ENCODE measurements around the gene PRMT1. TPM values are rescaled to one million over a fixed set of nuclear protein-coding genes. Genes with fewer than 3 reads are reported as not detected.

PRMT1 gene
- total and polyA plus RNA-seq, 9 of the 15 experiments (the other 6 are each of a cell fraction or from before 2014, with no cell fraction given), result 13.3 to 464 (median 326) TPM

DNA sequence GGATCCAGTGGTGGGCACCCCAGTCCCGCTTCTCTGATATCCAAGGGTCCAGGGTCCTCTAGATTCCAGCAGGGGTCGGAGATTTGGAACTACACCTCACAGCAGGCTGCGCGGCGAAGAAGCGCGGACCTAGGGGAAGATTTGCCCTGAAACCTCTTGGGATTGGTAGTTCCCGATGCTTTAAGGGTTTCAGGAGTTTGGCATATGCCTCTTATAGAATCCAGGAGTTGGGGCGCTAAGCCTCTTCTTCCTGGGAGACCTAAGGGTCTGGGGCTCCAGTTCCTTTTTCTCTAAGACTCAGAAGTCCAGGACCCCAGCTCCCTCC lies 11.0 kb upstream of the PRMT1 start (continued):
- TF ChIP-seq BRCA1 (IDR thresholded peaks at IDR 0.05) (no peak), BRCA1 (CRISPR knock-in tag; IDR thresholded peaks at IDR 0.05) (no peak), TAF7 (tag; IDR thresholded peaks at IDR 0.05) (no peak), DPF2 (IDR thresholded peaks at IDR 0.05) (no peak), GABPB1 (CRISPR knock-in tag; IDR thresholded peaks at IDR 0.05) (no peak), GATA2 (CRISPR knock-in tag; IDR thresholded peaks at IDR 0.05) (no peak), ZNF134 (CRISPR knock-in tag; conservative IDR thresholded peaks at IDR 0.05) (no peak), CCAR2 (IDR thresholded peaks at IDR 0.05; ENCODE audit: low read depth, low read length) (no peak), SIX5 (IDR thresholded peaks at IDR 0.05; ENCODE audit: borderline replicate concordance in 1 of 2, insufficient read depth in 1 of 2, low read depth in 1 of 2, low read length in 2 of 2) (peak; percentile 68; a peak in 3 of 4 replicates), TCF7 (IDR thresholded peaks at IDR 0.05; ENCODE audit: borderline replicate concordance) (no peak)
- TF ChIP-seq, protein P1, sequence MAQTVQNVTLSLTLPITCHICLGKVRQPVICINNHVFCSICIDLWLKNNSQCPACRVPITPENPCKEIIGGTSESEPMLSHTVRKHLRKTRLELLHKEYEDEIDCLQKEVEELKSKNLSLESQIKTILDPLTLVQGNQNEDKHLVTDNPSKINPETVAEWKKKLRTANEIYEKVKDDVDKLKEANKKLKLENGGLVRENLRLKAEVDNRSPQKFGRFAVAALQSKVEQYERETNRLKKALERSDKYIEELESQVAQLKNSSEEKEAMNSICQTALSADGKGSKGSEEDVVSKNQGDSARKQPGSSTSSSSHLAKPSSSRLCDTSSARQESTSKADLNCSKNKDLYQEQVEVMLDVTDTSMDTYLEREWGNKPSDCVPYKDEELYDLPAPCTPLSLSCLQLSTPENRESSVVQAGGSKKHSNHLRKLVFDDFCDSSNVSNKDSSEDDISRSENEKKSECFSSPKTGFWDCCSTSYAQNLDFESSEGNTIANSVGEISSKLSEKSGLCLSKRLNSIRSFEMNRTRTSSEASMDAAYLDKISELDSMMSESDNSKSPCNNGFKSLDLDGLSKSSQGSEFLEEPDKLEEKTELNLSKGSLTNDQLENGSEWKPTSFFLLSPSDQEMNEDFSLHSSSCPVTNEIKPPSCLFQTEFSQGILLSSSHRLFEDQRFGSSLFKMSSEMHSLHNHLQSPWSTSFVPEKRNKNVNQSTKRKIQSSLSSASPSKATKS (CRISPR knock-in tag; IDR thresholded peaks at IDR 0.05), result no peak
- TF ChIP-seq, protein P2, sequence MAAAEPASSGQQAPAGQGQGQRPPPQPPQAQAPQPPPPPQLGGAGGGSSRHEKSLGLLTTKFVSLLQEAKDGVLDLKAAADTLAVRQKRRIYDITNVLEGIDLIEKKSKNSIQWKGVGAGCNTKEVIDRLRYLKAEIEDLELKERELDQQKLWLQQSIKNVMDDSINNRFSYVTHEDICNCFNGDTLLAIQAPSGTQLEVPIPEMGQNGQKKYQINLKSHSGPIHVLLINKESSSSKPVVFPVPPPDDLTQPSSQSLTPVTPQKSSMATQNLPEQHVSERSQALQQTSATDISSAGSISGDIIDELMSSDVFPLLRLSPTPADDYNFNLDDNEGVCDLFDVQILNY (CRISPR knock-in tag; IDR thresholded peaks at IDR 0.05), result no peak
- TF ChIP-seq, protein P3, sequence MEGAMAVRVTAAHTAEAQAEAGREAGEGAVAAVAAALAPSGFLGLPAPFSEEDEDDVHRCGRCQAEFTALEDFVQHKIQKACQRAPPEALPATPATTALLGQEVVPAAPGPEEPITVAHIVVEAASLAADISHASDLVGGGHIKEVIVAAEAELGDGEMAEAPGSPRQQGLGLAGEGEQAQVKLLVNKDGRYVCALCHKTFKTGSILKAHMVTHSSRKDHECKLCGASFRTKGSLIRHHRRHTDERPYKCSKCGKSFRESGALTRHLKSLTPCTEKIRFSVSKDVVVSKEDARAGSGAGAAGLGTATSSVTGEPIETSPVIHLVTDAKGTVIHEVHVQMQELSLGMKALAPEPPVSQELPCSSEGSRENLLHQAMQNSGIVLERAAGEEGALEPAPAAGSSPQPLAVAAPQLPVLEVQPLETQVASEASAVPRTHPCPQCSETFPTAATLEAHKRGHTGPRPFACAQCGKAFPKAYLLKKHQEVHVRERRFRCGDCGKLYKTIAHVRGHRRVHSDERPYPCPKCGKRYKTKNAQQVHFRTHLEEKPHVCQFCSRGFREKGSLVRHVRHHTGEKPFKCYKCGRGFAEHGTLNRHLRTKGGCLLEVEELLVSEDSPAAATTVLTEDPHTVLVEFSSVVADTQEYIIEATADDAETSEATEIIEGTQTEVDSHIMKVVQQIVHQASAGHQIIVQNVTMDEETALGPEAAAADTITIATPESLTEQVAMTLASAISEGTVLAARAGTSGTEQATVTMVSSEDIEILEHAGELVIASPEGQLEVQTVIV (CRISPR knock-in tag; IDR thresholded peaks at IDR 0.05; ENCODE audit: borderline replicate concordance), result no peak
- TF ChIP-seq, protein P4, sequence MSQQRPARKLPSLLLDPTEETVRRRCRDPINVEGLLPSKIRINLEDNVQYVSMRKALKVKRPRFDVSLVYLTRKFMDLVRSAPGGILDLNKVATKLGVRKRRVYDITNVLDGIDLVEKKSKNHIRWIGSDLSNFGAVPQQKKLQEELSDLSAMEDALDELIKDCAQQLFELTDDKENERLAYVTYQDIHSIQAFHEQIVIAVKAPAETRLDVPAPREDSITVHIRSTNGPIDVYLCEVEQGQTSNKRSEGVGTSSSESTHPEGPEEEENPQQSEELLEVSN (IDR thresholded peaks at IDR 0.05; ENCODE audit: borderline replicate concordance in 1 of 2, extremely low read depth in 1 of 2, insufficient read depth in 1 of 2, insufficient read length in 1 of 2, low read depth in 1 of 2, low read length in 1 of 2, poor library complexity in 1 of 2, severe bottlenecking in 1 of 2), result no peak
